ENCODE measurements around the gene ESYT2.

DNA sequence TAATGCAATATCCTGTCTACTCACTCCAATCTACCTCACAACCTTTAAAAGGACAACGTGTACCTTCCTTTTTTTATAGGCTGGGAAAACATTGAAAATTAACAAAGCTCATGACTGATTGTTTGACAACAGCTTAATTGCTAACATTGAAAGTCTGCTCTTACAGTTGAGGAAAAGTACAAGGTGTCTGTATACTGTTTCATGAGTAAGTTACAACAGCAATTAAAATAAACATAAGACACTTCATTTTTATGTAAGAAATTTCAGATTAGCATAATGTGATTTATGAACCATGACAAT, 96.1 kb downstream of the ESYT2 start:
- TF ChIP-seq, protein P1, sequence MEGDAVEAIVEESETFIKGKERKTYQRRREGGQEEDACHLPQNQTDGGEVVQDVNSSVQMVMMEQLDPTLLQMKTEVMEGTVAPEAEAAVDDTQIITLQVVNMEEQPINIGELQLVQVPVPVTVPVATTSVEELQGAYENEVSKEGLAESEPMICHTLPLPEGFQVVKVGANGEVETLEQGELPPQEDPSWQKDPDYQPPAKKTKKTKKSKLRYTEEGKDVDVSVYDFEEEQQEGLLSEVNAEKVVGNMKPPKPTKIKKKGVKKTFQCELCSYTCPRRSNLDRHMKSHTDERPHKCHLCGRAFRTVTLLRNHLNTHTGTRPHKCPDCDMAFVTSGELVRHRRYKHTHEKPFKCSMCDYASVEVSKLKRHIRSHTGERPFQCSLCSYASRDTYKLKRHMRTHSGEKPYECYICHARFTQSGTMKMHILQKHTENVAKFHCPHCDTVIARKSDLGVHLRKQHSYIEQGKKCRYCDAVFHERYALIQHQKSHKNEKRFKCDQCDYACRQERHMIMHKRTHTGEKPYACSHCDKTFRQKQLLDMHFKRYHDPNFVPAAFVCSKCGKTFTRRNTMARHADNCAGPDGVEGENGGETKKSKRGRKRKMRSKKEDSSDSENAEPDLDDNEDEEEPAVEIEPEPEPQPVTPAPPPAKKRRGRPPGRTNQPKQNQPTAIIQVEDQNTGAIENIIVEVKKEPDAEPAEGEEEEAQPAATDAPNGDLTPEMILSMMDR (conservative IDR thresholded peaks at IDR 0.05), result no peak
- TF ChIP-seq EZH2 (IDR thresholded peaks at IDR 0.05; ENCODE audit: low read depth), result no peak
